ENCODE data around the gene UQCC3. TPM values are rescaled to one million over a fixed set of nuclear protein-coding genes. Genes with fewer than 3 reads are reported as not detected.

UQCC3 gene
- total RNA-seq, 1 experiment from 2014 or later, result 17.9 TPM

DNA sequence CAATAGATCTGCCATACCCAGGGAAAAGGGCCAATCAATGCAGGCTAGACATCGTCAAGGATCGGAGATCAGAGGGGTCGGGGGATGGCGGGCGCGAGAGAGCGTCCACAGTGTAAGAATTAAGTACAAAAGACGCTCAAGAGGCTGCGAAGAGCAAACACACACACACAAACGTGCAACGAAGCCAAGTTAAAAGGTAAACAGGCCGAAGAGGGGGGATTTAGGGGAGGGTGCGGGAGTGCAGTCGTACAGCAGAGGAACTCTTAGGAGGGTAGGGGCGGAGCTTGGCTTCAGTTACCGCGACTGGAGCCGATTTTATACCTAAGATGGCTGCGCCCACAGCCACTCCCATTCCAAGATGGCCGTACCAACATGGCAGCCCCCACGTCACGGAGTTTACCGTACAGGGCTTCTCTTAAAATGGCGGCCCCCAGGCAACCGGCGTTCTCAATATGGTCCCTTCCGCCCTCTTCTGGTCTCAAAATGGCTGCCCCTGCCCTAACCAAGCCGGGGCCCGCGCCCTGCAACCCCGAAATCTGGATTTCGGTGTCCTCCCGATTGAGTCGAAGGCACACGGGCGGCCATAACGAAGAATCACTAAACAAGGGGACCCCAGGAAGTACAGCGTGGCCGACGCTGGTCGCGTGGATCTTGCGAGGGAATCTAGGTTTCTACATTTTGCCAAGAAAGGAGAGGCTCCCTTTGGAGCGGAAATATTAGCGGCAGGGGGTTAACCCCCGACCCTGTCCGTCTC is 38.0 kb downstream of the UQCC3 start:
- H3K27ac ChIP-seq (ENCODE audit: low read depth, low read length), result no peak overlapping the region
- CTCF ChIA-PET, result no interaction called here
- intact Hi-C loops (cut with micrococcal nuclease), result no loop called here

DNA sequence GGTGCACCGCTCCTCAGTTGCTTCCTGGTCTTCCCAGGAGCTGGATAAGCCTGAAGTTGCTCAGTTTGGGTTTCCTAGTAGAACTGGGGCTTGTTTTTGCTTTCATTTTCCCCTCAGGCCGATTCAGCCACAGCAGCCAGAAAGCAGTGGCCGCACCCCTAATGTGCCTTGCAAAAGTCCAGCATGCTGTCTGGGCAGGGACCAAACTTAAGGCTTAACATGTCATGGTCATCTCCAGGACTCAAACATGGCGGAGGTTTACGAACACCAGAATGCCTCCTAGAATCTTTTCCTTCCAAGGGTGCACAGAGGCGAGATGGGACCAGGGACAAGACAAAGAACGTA is 38.5 kb downstream of the UQCC3 start:
- Histone ChIP-seq H3K27ac (ENCODE audit: low read depth, low read length) (no peak overlapping the region), H3K79me2 (ENCODE audit: insufficient read depth, low read length) (peaks cover 25% of the 10 kb centered on the region), H3K4me1 (ENCODE audit: control insufficient read depth in 1 of 2, insufficient read depth in 2 of 2, low read length in 2 of 2) (peaks cover 5 to 19% of the 10 kb centered on the region in 2 experiments), H3K9me2 (ENCODE audit: insufficient read depth) (no peaks in the 10 kb centered on the region), H3K4me3 (replicated peaks in 1 of 2; ENCODE audit: low read depth in 1 of 2, low read length in 2 of 2) (no peak overlapping the region), H3K9me3 (ENCODE audit: control insufficient read depth in 1 of 2, insufficient read depth in 1 of 2, low read depth in 1 of 2, low read length in 2 of 2) (no peaks in the 10 kb centered on the region), H3K4me2 (ENCODE audit: low read length) (no peak overlapping the region), H2AFZ (ENCODE audit: low read depth, low read length, poor library complexity, severe bottlenecking) (no peak overlapping the region), H3K27me3 (ENCODE audit: insufficient read depth, low read length) (no peaks in the 10 kb centered on the region), H4K20me1 (ENCODE audit: insufficient read depth) (no peaks in the 10 kb centered on the region), H3K9ac (ENCODE audit: low read length) (no peak overlapping the region), H3K36me3 (ENCODE audit: control insufficient read depth in 1 of 2, insufficient read depth in 2 of 2, low read length in 2 of 2) (peaks cover 28 to 45% of the 10 kb centered on the region in 2 experiments)
- BruUV-seq (replicated peaks), result no TSS peak
- ChIA-PET POLR2A (interaction anchor here (0.9 kb wide), 1 partner anchor 17 kb away, joined by 3 read pairs; the partner anchor contains the start of gene HNRNPUL2), RAD21 (ENCODE audit: low non-redundant PET in 1 of 2, low total read pairs in 2 of 2, uncharacterized antibody in 2 of 2, unreplicated experiment in 2 of 2) (no interaction called here), CTCF (no interaction called here)
- DNase-seq (ENCODE audit: low read depth, low spot score), result no peak
- intact Hi-C loops (cut with micrococcal nuclease), result no loop called here
- no peak for ATAC-seq
- no peak for TF ChIP-seq YY1 (IDR thresholded peaks at IDR 0.05; ENCODE audit: extremely low read depth, insufficient replicate concordance, low read depth, low read length)
- TF ChIP-seq CBX3 (IDR thresholded peaks at IDR 0.05; ENCODE audit: low read depth), result no peak
- no peak for TF ChIP-seq FOSL1 (IDR thresholded peaks at IDR 0.05; ENCODE audit: low read depth)
- no peak for TF ChIP-seq JUND (IDR thresholded peaks at IDR 0.05)
- TF ChIP-seq ELF1 (IDR thresholded peaks at IDR 0.05; ENCODE audit: borderline replicate concordance, low read depth), result no peak
- no peak for TF ChIP-seq EZH2 (IDR thresholded peaks at IDR 0.05)
- TF ChIP-seq POLR2AphosphoS5 (IDR thresholded peaks at IDR 0.05; ENCODE audit: low read depth, low read length), result no peak
- no peak for TF ChIP-seq EZH2phosphoT487 (IDR thresholded peaks at IDR 0.05; ENCODE audit: borderline replicate concordance)
- TF ChIP-seq, protein P1, sequence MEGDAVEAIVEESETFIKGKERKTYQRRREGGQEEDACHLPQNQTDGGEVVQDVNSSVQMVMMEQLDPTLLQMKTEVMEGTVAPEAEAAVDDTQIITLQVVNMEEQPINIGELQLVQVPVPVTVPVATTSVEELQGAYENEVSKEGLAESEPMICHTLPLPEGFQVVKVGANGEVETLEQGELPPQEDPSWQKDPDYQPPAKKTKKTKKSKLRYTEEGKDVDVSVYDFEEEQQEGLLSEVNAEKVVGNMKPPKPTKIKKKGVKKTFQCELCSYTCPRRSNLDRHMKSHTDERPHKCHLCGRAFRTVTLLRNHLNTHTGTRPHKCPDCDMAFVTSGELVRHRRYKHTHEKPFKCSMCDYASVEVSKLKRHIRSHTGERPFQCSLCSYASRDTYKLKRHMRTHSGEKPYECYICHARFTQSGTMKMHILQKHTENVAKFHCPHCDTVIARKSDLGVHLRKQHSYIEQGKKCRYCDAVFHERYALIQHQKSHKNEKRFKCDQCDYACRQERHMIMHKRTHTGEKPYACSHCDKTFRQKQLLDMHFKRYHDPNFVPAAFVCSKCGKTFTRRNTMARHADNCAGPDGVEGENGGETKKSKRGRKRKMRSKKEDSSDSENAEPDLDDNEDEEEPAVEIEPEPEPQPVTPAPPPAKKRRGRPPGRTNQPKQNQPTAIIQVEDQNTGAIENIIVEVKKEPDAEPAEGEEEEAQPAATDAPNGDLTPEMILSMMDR (IDR thresholded peaks at IDR 0.05 in 2 of 3, conservative IDR thresholded peaks at IDR 0.05 in 1 of 3; ENCODE audit: borderline replicate concordance in 1 of 3, insufficient read depth in 1 of 3, low read depth in 2 of 3, low read length in 2 of 3), result no peak
- TF ChIP-seq, protein P2, sequence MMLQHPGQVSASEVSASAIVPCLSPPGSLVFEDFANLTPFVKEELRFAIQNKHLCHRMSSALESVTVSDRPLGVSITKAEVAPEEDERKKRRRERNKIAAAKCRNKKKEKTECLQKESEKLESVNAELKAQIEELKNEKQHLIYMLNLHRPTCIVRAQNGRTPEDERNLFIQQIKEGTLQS (IDR thresholded peaks at IDR 0.05), result no peak

More for the DNA sequence above, 38.0 kb downstream of the UQCC3 start:
- H3K27me3 ChIP-seq (ENCODE audit: insufficient read depth, low read length), result no peaks in the 10 kb centered on the region
- peaks cover 5 to 20% of the 10 kb centered on the region in 2 experiments for H3K4me1 ChIP-seq (ENCODE audit: control insufficient read depth in 1 of 2, insufficient read depth in 2 of 2, low read length in 2 of 2)
- DNase-seq (ENCODE audit: low read depth, low spot score) (no peak), ATAC-seq (no peak)
- H3K4me2 ChIP-seq (ENCODE audit: low read length), result no peak overlapping the region
- peaks cover 24 to 44% of the 10 kb centered on the region in 2 experiments for H3K36me3 ChIP-seq (ENCODE audit: control insufficient read depth in 1 of 2, insufficient read depth in 2 of 2, low read length in 2 of 2)
- no peak overlapping the region for H3K4me3 ChIP-seq (replicated peaks in 1 of 2; ENCODE audit: low read depth in 1 of 2, low read length in 2 of 2)
- H4K20me1 ChIP-seq (ENCODE audit: insufficient read depth), result no peaks in the 10 kb centered on the region
- H2AFZ ChIP-seq (ENCODE audit: low read depth, low read length, poor library complexity, severe bottlenecking), result no peak overlapping the region
- TF ChIP-seq, protein P3, sequence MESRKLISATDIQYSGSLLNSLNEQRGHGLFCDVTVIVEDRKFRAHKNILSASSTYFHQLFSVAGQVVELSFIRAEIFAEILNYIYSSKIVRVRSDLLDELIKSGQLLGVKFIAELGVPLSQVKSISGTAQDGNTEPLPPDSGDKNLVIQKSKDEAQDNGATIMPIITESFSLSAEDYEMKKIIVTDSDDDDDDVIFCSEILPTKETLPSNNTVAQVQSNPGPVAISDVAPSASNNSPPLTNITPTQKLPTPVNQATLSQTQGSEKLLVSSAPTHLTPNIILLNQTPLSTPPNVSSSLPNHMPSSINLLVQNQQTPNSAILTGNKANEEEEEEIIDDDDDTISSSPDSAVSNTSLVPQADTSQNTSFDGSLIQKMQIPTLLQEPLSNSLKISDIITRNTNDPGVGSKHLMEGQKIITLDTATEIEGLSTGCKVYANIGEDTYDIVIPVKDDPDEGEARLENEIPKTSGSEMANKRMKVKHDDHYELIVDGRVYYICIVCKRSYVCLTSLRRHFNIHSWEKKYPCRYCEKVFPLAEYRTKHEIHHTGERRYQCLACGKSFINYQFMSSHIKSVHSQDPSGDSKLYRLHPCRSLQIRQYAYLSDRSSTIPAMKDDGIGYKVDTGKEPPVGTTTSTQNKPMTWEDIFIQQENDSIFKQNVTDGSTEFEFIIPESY (IDR thresholded peaks at IDR 0.05; ENCODE audit: extremely low read depth, insufficient replicate concordance, low read length), result no peak
- peak; percentile 75 for TF ChIP-seq YY1 (IDR thresholded peaks at IDR 0.05; ENCODE audit: extremely low read depth, insufficient replicate concordance, low read depth, low read length)
- ChIA-PET RAD21 (ENCODE audit: low non-redundant PET in 1 of 2, low total read pairs in 2 of 2, uncharacterized antibody in 2 of 2, unreplicated experiment in 2 of 2) (no interaction called here), POLR2A (interaction anchor here (0.9 kb wide), 1 partner anchor 41 kb away, joined by 3 read pairs; no protein-coding TSS in a partner anchor)
- no peaks in the 10 kb centered on the region for H3K9me2 ChIP-seq (ENCODE audit: insufficient read depth)
- peaks cover 24% of the 10 kb centered on the region for H3K79me2 ChIP-seq (ENCODE audit: insufficient read depth, low read length)
- BruUV-seq (replicated peaks), result no TSS peak
- no peaks in the 10 kb centered on the region for H3K9me3 ChIP-seq (ENCODE audit: control insufficient read depth in 1 of 2, insufficient read depth in 1 of 2, low read depth in 1 of 2, low read length in 2 of 2)
- H3K9ac ChIP-seq (ENCODE audit: low read length), result no peak overlapping the region

Measured in HCT116 (cell line).